Bronchial epithelial cell (primary cell): Measurements from ENCODE around the gene PAPPA2. TPM values are rescaled to one million over a fixed set of nuclear protein-coding genes. Genes with fewer than 3 reads are reported as not detected.
A peak's percentile ranks its signal among the peaks of the same experiment; 100 is the strongest.
"Not testable (repeated sequence)": the region's sequence is repeated elsewhere in the genome, so short reads cannot be mapped to it uniquely, and the experiment has no call there.

Experiments used
- DNase-seq: peaks from one replicate; pipeline ENCODE4 v3.0.0-alpha.2; 2010; ENCODE audit warnings: low read depth
- FAIRE-seq: peaks from 2 replicates; lab custom pipeline; 2011; peaks lifted over from hg19 to GRCh38; lab: Jason Lieb, UNC
- H3K27me3 ChIP-seq: 2 replicates; pipeline ENCODE4 v1.5.1; 2011; ENCODE audit warnings: low read length; ENCODE audit not compliant: control insufficient read depth, insufficient read depth
- H3K36me3 ChIP-seq: 2 replicates; pipeline ENCODE4 v1.5.1; 2011; ENCODE audit warnings: low read length; ENCODE audit not compliant: control insufficient read depth, insufficient read depth
- H3K4me3 ChIP-seq: 2 replicates; pipeline ENCODE4 v1.5.1; 2011; ENCODE audit warnings: mild to moderate bottlenecking, low read depth, low read length, control low read depth
- CTCF ChIP-seq: IDR thresholded peaks from 2 replicates; pipeline ENCODE4 v1.5.1; 2011; ENCODE audit warnings: mild to moderate bottlenecking, moderate library complexity, low read length, control low read depth, inconsistent platforms; ENCODE audit not compliant: insufficient read depth, severe bottlenecking
- total RNA-seq: library from RNA; depleted of rRNA; stranded (reverse); fragments of >200 nt; gene quantifications from 2 replicates; pipeline ENCODE4 v1.2.1, GENCODE V29; 2014

The PAPPA2 gene
- total RNA-seq, 1 donor from 2014 or later = 8.7 TPM

GRCh38 chr1:176617881-176618280 lies 154.9 kb downstream of the PAPPA2 start:
- Histone ChIP-seq H3K36me3 (no peaks in the 10 kb centered on the region), H3K27me3 (no peaks in the 10 kb centered on the region), H3K4me3 (no peak overlapping the region)
- DNase-seq = no peak
- no peak for TF ChIP-seq CTCF
- FAIRE-seq = no peak

- Histone ChIP-seq H3K36me3 (no peaks in the 10 kb centered on the region), H3K4me3 (no peak overlapping the region), H3K27me3 (no peaks in the 10 kb centered on the region)
- TF ChIP-seq CTCF = no peak
- DNase-seq (peak; percentile 17), FAIRE-seq (no peak)
These were observed 156.3 kb downstream of the PAPPA2 start for GRCh38 chr1:176619261-176619660.

GRCh38 chr1:176625365-176625764 lies 162.4 kb downstream of the PAPPA2 start:
- FAIRE-seq = no peak
- no peak for TF ChIP-seq CTCF

GRCh38 chr1:176626572-176627061 lies 163.6 kb downstream of the PAPPA2 start:
- DNase-seq = no peak
- Histone ChIP-seq H3K36me3 (no peaks in the 10 kb centered on the region), H3K4me3 (no peak overlapping the region), H3K27me3 (no peaks in the 10 kb centered on the region)
- no peak for TF ChIP-seq CTCF
- no peak for FAIRE-seq

More at GRCh38 chr1:176625365-176625764, 162.4 kb downstream of the PAPPA2 start:
- Histone ChIP-seq H3K4me3 (no peak overlapping the region), H3K27me3 (no peaks in the 10 kb centered on the region), H3K36me3 (no peaks in the 10 kb centered on the region)
- no peak for DNase-seq

- no peaks in the 10 kb centered on the region for H3K27me3 ChIP-seq
- no peak for TF ChIP-seq CTCF
- H3K4me3 ChIP-seq = no peak overlapping the region
- FAIRE-seq (no peak), DNase-seq (no peak)
- H3K36me3 ChIP-seq = no peaks in the 10 kb centered on the region
These were observed 165.8 kb downstream of the PAPPA2 start for GRCh38 chr1:176628775-176629174.

GRCh38 chr1:176634733-176635132 lies 171.8 kb downstream of the PAPPA2 start:
- FAIRE-seq, H3K27me3 ChIP-seq, H3K4me3 ChIP-seq, H3K36me3 ChIP-seq, DNase-seq: not testable (repeated sequence)
